ENCODE results near the gene SNIP1.

- TF ChIP-seq BCL3 (IDR thresholded peaks at IDR 0.05; ENCODE audit: borderline replicate concordance, insufficient read depth, low read depth, low read length, poor library complexity, severe bottlenecking) (no peak), EGR1 (IDR thresholded peaks at IDR 0.05; ENCODE audit: borderline replicate concordance in 1 of 2, low read depth in 2 of 2, low read length in 2 of 2) (no peak), TAF1 (IDR thresholded peaks at IDR 0.05; ENCODE audit: borderline replicate concordance, low read depth, low read length) (no peak), CHD4 (IDR thresholded peaks at IDR 0.05) (no peak), PAX5 (IDR thresholded peaks at IDR 0.05; ENCODE audit: borderline replicate concordance, low read depth, low read length) (no peak), SMAD1 (IDR thresholded peaks at IDR 0.05; ENCODE audit: low read depth, partially characterized antibody) (no peak), ZNF384 (IDR thresholded peaks at IDR 0.05; ENCODE audit: borderline replicate concordance, low read depth, low read length) (no peak), CTCF (IDR thresholded peaks at IDR 0.05 in 2 of 3, conservative IDR thresholded peaks at IDR 0.05 in 1 of 3; ENCODE audit: control insufficient read depth in 2 of 3, extremely low read depth in 1 of 3, insufficient read depth in 1 of 3, low read depth in 3 of 3, low read length in 3 of 3) (no peak)
Measured at GRCh38 chr1:37498872-37499617, 55.0 kb downstream of the SNIP1 start.
